Adipocyte (in vitro differentiated cells): ENCODE results near the gene CYP4F11.
"Not testable (repeated sequence)": the region's sequence is repeated elsewhere in the genome, so short reads cannot be mapped to it uniquely, and the experiment has no call there.

ENCODE experiments used
- DNase-seq: peaks from one replicate; pipeline ENCODE4 v3.0.0-alpha.2; 2015; ENCODE audit warnings: low read depth
- H3K27me3 ChIP-seq: replicated peaks from 2 replicates; pipeline ENCODE4 v1.7.0; 2013; ENCODE audit warnings: mild to moderate bottlenecking, low read length, moderate library complexity; ENCODE audit not compliant: control insufficient read depth, insufficient read depth
- H3K36me3 ChIP-seq: 2 replicates; pipeline ENCODE4 v1.7.0; 2013; ENCODE audit warnings: low read length, mild to moderate bottlenecking, moderate library complexity; ENCODE audit not compliant: control insufficient read depth, insufficient read depth, severe bottlenecking
- H3K4me1 ChIP-seq: 2 replicates; pipeline ENCODE4 v1.7.0; 2013; ENCODE audit warnings: mild to moderate bottlenecking, low read length, moderate library complexity; ENCODE audit not compliant: control insufficient read depth, insufficient read depth
- H3K4me3 ChIP-seq: 2 replicates; pipeline ENCODE4 v1.7.0; 2013; ENCODE audit warnings: mild to moderate bottlenecking, low read length, moderate library complexity
- H3K9ac ChIP-seq: 2 replicates; pipeline ENCODE4 v1.7.0; 2013; ENCODE audit warnings: mild to moderate bottlenecking, low read length, moderate library complexity
- H3K9me3 ChIP-seq: 2 replicates; pipeline ENCODE4 v1.7.0; 2013; ENCODE audit warnings: mild to moderate bottlenecking, low read length, moderate library complexity; ENCODE audit not compliant: control insufficient read depth

Gene CYP4F11

DNA sequence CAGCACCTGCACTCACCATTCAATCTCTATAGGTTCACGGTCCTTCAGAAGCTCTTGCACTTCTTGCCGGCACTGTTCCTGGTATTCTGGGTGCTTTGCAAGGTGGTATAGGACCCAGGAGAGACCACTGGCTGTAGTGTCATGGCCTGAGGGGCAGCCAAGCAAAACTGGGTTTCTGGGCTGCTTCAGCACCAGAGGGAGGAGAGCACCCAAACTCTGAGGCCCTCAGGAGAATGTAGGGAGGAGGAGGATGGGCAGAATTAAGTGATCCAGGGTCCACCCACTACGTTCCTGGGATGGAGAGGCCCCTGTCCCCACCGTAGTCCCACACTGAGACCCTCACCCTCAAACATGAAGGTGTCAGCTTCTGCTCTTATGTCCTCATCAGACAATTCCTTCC is 12.3 kb downstream of the CYP4F11 start:
- peaks cover 4% of the 10 kb centered on the region for H3K9me3 ChIP-seq
- H3K36me3 ChIP-seq = no peaks in the 10 kb centered on the region
- H3K27me3 ChIP-seq = peaks cover 8% of the 10 kb centered on the region
- no peaks in the 10 kb centered on the region for H3K4me1 ChIP-seq
- no peak overlapping the region for H3K4me3 ChIP-seq
- no peak overlapping the region for H3K9ac ChIP-seq
- no peak for DNase-seq

DNA sequence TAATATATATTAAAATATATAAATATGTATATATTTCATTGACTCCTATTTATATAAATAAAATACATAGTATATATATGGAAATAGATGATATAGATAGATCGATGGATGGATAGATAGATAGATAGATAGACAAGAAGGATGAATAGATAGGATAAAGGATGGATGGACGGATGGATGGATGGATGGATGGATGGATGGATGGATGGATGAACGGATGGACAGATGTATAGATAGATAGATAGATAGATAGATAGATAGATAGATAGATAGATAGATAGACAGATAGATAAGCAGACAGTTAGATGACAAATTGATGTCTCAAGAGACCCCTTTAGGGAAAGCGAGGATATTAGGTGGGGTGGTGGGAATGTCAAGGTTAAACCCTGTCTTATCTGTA is 15.1 kb downstream of the CYP4F11 start:
- no peak overlapping the region for H3K9ac ChIP-seq
- peaks cover 20% of the 10 kb centered on the region for H3K9me3 ChIP-seq
- H3K27me3 ChIP-seq = peaks cover 8% of the 10 kb centered on the region

DNA sequence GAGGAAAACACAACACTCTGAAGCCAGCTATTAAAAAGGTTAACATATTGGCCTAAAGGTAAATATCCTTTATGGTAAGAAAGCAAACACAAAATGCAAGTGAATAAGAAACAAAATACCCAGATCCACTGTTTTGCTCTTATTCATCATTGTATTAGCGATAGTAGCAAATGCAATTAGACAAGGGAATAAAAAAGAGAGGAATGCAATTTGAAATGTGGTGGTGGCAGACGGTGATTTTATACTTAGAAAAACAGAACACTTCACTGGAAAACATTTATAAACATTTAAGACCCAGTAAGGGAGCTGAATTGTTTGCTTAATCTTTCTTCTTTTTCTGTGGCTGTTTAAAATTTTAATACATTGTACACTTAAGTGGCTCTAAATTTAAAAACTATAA is 19.2 kb downstream of the CYP4F11 start:
- peaks cover 6% of the 10 kb centered on the region for H3K27me3 ChIP-seq
- H3K9me3 ChIP-seq = peaks cover 20% of the 10 kb centered on the region
- DNase-seq = no peak
- H3K4me3 ChIP-seq = no peak overlapping the region
- no peaks in the 10 kb centered on the region for H3K36me3 ChIP-seq
- no peaks in the 10 kb centered on the region for H3K4me1 ChIP-seq
- no peak overlapping the region for H3K9ac ChIP-seq

More for the DNA sequence above, 15.1 kb downstream of the CYP4F11 start:
- DNase-seq = no peak
- Histone ChIP-seq H3K36me3 (no peaks in the 10 kb centered on the region), H3K4me3 (no peak overlapping the region), H3K4me1 (no peaks in the 10 kb centered on the region)

DNA sequence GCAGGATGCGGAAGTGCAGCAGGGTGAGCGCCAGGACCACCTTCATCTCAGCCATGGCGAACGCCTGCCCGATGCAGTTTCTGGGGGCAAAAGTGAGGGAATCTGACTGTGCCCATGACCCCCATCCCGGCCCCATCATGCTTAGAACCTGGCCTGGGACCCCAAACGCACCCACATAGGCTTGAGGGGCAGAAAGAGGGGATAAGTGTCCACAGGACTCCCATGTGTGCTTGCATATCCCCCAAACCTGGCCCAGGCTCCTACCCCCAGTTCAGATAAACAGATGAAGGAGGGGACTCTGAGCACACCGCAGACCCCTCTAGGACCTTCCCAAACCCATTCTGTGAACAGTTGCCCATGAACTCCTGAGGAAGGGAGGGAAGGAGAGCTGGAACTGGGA is 20.5 kb downstream of the CYP4F11 start:
- peaks cover 20% of the 10 kb centered on the region for H3K9me3 ChIP-seq

DNA sequence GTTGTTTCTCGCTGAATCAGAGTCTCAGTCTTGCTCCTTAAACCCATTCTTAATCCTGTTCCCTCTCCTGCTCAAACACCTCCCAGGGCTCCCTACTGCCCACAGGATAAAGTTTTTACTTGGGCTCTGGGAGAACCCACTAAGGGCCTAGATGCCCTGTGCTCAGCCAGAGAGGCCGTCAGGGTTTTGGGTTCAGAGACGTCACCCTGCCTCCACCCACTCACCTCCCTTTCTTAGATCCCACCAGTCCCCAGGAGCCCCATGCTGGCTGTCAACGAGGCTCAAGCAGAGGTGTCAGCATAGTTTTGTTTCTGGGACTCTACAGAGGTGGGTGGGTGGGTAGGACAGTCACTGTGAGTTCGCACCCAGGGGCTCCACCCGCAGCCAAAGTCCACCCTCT is 20.9 kb downstream of the CYP4F11 start:
- no peaks in the 10 kb centered on the region for H3K36me3 ChIP-seq
- peaks cover 6% of the 10 kb centered on the region for H3K27me3 ChIP-seq
- H3K9me3 ChIP-seq = peaks cover 20% of the 10 kb centered on the region
- no peak for DNase-seq
- no peak overlapping the region for H3K4me3 ChIP-seq
- H3K4me1 ChIP-seq = no peaks in the 10 kb centered on the region
- no peak overlapping the region for H3K9ac ChIP-seq

More for the DNA sequence above, 20.5 kb downstream of the CYP4F11 start:
- Histone ChIP-seq H3K4me3 (no peak overlapping the region), H3K4me1 (no peaks in the 10 kb centered on the region), H3K36me3 (no peaks in the 10 kb centered on the region), H3K9ac (no peak overlapping the region), H3K27me3 (peaks cover 6% of the 10 kb centered on the region)
- no peak for DNase-seq

DNA sequence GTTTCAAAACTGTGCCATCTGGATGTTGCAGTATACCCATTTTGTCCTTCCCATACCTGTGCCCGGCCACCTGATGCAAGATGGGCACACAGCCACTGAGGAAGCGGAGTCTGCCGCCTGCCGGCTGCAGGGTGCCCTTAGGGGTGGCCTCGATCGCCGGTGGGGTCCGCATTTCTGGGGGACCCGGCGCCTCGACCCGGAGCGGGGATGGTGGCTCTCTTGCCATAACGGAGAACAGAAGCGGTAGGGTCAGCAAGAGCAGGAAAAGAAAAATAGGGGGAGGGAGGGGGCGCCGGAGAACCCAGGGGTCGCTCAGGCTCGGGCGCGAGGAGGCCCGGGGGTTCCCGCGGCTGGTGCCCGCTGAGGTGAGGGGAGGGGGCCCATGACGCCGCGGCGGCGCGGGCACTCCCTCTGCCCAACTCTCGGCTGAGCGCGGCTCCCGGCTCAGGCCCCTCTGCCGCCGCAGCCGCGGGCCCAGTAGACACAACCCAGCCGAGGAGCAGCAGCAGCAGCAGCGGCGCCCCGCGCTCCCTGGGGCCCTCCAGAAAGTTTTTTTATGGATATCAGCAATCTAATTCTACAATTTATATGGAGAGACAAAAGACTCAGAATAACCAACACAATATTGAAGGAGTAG is 22.6 kb downstream of the CYP4F11 start:
- H3K4me1 ChIP-seq = no peaks in the 10 kb centered on the region
- H3K4me3 ChIP-seq = no peak overlapping the region
- DNase-seq = no peak
- H3K9ac ChIP-seq = no peak overlapping the region
- H3K36me3 ChIP-seq = no peaks in the 10 kb centered on the region
- peaks cover 22% of the 10 kb centered on the region for H3K9me3 ChIP-seq
- peaks cover 6% of the 10 kb centered on the region for H3K27me3 ChIP-seq

DNA sequence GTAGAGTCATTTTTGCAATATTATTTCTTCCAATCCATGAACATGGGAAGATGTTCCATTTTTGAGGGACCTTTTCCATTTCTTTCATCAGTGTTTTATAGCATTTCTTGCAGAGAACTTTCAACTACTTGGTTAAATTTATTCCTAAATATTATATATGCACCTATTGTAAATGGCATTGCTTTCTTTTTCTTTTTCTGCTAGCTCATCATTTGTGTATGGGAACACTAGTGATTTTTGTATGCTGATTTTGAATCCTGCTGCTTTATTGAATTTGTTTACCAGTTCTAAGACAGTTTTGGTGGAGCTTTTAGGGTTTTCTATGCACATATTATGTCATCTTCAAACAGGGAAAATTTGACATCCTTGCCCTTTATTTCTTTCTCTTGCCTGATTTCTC is 29.3 kb downstream of the CYP4F11 start:
- Histone ChIP-seq H3K36me3 (no peaks in the 10 kb centered on the region), H3K4me3 (no peak overlapping the region), H3K4me1 (no peaks in the 10 kb centered on the region), H3K27me3 (peaks cover 9% of the 10 kb centered on the region), H3K9ac (no peak overlapping the region), H3K9me3 (peaks cover 15% of the 10 kb centered on the region)
- no peak for DNase-seq

DNA sequence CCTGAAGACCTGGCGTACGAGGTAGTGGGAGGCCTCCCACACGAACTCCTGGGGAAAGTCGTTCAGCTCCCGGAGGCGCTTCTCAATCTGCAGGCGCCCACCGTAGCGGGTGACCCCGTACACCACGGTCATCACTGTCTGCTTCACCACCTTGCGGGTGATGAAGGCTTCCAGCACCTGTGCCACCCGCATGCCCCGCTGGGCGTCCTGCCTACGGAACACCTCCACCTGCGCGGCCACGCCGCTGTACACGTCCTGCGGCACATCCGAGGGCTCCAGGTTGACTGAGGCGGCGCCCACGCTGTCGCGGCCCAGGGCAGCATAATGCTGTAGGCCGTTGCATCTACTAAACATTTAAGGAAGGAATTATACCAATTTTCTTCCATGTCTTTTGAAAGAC is 31.4 kb downstream of the CYP4F11 start:
- H3K9ac ChIP-seq, H3K4me3 ChIP-seq, H3K36me3 ChIP-seq, H3K27me3 ChIP-seq, H3K4me1 ChIP-seq, DNase-seq: not testable (repeated sequence)
- H3K9me3 ChIP-seq = peaks cover 15% of the 10 kb centered on the region

DNA sequence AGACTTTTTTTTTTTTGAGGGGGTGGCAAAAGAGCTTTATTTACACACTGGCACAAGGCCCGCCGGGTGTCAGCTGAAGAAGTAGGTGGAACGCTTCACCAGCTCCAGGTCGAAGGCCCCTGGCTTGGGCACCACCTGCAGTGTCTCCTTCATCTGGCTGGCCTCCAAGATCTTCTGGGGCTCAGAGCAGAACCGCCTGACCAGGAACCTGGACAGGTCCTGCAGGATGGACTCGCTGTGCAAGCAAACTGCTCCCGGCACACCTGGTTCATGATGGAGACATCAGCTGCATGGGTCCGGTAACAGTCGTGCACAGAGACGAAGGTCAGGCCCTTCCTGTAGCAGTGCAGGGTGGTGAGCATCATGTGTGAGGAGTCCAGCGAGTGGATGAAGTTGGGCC is 32.1 kb downstream of the CYP4F11 start:
- Histone ChIP-seq H3K27me3 (peaks cover 9% of the 10 kb centered on the region), H3K4me1 (no peaks in the 10 kb centered on the region), H3K9ac (no peak overlapping the region), H3K9me3 (peaks cover 15% of the 10 kb centered on the region), H3K4me3 (no peak overlapping the region), H3K36me3 (no peaks in the 10 kb centered on the region)
- DNase-seq = no peak

DNA sequence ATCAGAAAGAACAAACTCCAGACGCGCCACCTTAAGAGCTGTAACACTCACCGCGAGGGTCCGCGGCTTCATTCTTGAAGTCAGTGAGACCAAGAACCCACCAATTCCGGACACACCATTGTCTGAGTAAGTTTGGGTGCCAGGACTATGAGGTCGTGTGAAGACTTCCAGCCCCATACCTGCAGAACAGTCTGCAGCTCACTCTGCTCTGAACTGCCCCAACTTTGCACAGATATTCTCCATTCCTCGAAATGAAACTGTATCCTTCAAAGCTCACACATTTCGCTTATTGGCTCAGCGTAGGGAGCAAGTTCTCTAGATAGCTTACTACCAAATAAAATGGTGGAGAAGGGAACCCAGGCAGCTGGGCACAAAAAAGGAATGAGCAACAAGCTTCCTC is 33.8 kb downstream of the CYP4F11 start:
- H3K27me3 ChIP-seq = peaks cover 9% of the 10 kb centered on the region
- H3K9me3 ChIP-seq = peaks cover 11% of the 10 kb centered on the region
- H3K4me3 ChIP-seq = no peak overlapping the region
- DNase-seq = no peak
- no peaks in the 10 kb centered on the region for H3K36me3 ChIP-seq
- H3K9ac ChIP-seq = no peak overlapping the region
- no peaks in the 10 kb centered on the region for H3K4me1 ChIP-seq

DNA sequence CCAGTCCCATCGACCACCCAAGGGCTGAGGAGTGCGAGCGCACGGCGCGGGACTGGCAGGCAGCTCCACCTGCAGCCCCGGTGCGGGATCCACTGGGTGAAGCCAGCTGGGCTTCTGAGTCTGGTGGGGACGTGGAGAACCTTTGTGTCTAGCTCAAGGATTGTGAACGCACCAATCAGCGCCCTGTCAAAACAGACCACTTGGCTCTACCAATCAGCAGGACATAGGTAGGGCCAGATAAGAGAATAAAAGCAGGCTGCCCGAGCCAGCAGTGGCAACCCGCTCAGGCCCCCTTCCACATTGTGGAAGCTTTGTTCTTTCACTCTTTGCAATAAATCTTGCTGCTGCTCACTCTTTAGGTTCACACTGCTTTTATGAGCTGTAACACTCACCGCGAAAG is 34.3 kb downstream of the CYP4F11 start:
- not testable (repeated sequence) for H3K36me3 ChIP-seq, H3K9me3 ChIP-seq, H3K27me3 ChIP-seq, H3K4me3 ChIP-seq, H3K9ac ChIP-seq, DNase-seq, H3K4me1 ChIP-seq

DNA sequence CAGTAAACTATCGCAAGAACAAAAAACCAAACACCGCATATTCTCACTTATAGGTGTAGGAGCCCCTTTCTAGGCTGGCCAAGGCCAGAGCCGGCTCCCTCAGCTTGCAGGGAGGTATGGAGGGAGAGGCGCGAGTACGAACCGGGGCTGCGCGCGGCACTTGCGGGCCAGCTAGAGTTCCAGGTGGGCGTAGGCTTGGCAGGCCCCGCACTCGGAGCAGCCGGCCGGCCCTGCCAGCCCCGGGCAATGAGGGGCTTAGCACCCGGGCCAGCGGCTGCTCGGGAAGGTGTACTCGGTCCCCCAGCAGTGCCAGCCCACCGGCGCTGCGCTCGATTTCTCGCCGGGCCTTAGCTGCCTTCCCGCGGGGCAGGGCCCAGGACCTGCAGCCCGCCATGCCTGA is 34.8 kb downstream of the CYP4F11 start:
- H3K36me3 ChIP-seq, H3K4me3 ChIP-seq, DNase-seq, H3K27me3 ChIP-seq, H3K4me1 ChIP-seq, H3K9ac ChIP-seq, H3K9me3 ChIP-seq: not testable (repeated sequence)
